PC-9 (cell line): ENCODE data around the gene EPB41L4A.

ENCODE experiments used
- CTCF ChIP-seq: fragments of 200-600 bp; sonication (generic); conservative IDR thresholded peaks from 2 replicates; pipeline ENCODE4 v1.6.1; 2017; ENCODE audit warnings: mixed run types, antibody characterized with exemption, mild to moderate bottlenecking, moderate library complexity
- EZH2 ChIP-seq: fragments of 200-600 bp; sonication (generic); IDR thresholded peaks from 2 replicates; pipeline ENCODE4 v1.8.0; 2017; ENCODE audit warnings: antibody characterized with exemption, low read depth

- peak; percentile 59 for TF ChIP-seq CTCF
- TF ChIP-seq EZH2 = no peak
Measured at GRCh38 chr5:112186401-112186990, 232.6 kb downstream of the EPB41L4A start.
